Measurements from ENCODE around the gene BEND7.
"Not testable (repeated sequence)": the region's sequence is repeated elsewhere in the genome, so short reads cannot be mapped to it uniquely, and the experiment has no call there.

Gene BEND7

GRCh38 chr10:13412894-13413293 is 115.9 kb downstream of the BEND7 start:
- H3K27ac ChIP-seq, result no peak overlapping the region
- H3K4me3 ChIP-seq, result no peak overlapping the region
- TF ChIP-seq, protein P1, sequence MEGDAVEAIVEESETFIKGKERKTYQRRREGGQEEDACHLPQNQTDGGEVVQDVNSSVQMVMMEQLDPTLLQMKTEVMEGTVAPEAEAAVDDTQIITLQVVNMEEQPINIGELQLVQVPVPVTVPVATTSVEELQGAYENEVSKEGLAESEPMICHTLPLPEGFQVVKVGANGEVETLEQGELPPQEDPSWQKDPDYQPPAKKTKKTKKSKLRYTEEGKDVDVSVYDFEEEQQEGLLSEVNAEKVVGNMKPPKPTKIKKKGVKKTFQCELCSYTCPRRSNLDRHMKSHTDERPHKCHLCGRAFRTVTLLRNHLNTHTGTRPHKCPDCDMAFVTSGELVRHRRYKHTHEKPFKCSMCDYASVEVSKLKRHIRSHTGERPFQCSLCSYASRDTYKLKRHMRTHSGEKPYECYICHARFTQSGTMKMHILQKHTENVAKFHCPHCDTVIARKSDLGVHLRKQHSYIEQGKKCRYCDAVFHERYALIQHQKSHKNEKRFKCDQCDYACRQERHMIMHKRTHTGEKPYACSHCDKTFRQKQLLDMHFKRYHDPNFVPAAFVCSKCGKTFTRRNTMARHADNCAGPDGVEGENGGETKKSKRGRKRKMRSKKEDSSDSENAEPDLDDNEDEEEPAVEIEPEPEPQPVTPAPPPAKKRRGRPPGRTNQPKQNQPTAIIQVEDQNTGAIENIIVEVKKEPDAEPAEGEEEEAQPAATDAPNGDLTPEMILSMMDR (IDR thresholded peaks at IDR 0.05), result no peak
- DNase-seq (ENCODE audit: low spot score), result no peak

DNA sequence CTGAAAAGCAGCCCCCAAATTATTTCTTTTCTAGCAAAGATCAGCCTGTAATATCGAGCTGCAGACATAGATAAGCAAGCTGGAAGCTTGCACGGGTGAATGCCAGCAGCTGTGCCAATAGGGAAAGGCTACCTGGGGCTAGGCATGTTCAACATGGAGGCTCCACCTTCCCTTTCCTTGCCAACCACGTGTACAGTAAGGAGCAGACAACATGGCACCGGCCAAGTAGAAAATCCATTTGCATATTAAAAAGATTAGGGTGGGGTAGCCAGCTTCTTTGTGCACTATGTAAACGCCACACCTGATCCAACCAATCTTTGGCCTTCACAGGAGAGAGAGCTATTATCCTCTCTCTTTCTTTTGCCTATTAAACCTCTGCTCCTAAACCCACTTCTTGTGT is 124.0 kb downstream of the BEND7 start:
- TF ChIP-seq, protein P1 (IDR thresholded peaks at IDR 0.05), result no peak
- no peak overlapping the region for H3K27ac ChIP-seq
- H3K4me3 ChIP-seq, result no peak overlapping the region
- DNase-seq (ENCODE audit: low spot score), result no peak

DNA sequence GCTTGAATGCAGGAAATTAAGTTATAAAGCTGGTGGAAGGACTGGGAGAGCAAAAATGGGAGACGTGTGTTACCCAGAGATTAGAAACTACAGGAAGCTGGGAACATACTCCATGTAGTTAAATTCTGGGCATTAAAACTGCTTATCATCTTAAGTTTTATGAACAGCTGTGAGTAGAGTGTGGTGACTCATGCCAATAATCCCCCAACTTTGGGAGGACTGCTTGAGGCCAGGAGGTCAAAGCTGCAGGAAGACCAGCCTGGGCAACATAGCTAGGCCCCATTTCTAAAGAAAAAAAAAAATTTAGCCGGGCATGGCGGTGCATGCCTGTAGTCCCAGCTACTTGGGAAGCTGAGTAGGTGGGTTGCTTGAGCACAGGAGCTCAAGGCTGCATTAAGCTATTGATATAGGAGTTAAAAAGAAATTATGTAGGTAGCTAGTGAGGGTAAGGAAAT is 124.5 kb downstream of the BEND7 start:
- DNase-seq (ENCODE audit: low spot score), result no peak
- no peak overlapping the region for H3K27ac ChIP-seq
- TF ChIP-seq, protein P1 (IDR thresholded peaks at IDR 0.05), result no peak
- H3K4me3 ChIP-seq, result no peak overlapping the region

DNA sequence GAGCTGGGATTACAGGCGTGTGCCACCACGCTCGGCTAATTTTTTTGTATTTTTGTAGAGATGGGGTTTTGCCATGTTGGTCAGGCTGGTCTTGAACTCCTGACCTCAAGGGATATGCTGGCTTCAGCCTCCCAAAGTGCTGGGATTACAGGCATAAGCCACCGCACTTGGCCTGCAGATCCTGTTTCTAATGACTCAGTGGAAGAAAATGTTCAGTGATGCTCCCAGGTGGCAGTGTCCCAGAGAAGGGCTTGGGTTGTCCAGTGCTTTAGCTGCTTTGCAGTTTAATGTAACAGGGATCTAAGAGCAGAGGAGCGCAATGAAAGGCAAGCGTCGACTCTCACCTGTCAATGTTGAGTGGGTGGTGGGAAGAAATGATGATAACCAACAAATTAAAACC is 125.4 kb downstream of the BEND7 start:
- not testable (repeated sequence) for DNase-seq (ENCODE audit: low spot score); H3K27ac ChIP-seq; H3K4me3 ChIP-seq

GRCh38 chr10:13402021-13402420 is 126.8 kb downstream of the BEND7 start:
- no peak overlapping the region for H3K4me3 ChIP-seq
- TF ChIP-seq, protein P1 (IDR thresholded peaks at IDR 0.05), result no peak
- no peak for DNase-seq (ENCODE audit: low spot score)
- no peak overlapping the region for H3K27ac ChIP-seq

DNA sequence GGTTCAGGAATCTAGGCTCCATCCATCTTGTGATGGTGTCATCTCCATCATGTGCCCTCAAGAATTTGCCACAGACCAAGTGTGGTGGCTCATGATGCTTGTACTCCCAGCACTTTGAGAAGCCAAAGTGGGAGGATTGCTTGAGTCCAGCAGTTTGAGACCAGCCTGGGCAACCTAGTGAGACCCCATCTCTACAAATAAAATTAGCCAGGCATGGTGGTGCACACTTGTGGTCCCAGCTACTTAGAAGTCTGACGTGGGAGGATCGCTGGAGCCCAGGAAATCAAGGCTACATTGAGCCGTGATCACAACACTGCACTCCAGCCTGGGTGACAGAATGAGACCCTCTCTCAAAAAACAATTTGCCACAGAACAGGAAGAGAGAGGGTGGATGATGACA is 127.7 kb downstream of the BEND7 start:
- H3K27ac ChIP-seq, result no peak overlapping the region
- DNase-seq (ENCODE audit: low spot score), result no peak
- TF ChIP-seq, protein P1 (IDR thresholded peaks at IDR 0.05), result no peak
- H3K4me3 ChIP-seq, result no peak overlapping the region

DNA sequence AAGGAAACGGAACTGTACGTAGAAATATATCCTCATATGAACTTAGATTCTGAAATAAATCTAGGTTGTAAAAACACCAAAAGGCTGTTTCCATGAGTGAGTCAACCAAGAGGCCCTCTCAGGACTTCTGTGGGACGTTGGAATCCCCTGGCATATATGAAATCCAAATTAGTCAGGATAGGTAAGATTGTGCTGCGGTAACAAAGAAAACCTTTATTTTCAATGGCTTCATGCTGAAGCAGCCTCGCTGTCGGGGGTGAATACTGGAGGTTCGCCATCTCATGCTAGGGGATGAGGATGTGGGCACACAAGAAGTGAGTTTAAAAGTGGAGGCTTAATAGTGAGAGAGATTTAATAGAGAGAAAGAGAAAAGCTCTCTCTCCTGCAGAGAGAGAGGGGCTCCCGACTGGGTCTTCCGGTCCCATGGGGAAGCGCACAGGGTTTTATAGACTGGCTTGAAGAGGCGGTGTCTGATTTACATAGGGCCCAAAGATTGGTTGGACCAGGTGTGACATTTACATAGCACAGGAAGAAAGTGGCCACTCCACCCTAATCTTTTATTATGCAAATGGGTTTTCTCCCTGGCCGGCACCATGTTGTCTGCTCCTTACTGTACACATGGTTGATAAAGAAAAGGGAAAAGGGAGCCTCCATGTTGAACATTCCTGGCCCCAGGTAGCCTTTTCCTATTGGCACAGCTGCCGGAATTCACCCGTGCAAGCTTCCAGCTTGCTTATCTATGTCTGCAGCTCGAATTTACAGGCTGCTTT is 128.4 kb downstream of the BEND7 start:
- no peak for DNase-seq (ENCODE audit: low spot score)
- H3K27ac ChIP-seq, result no peak overlapping the region
- TF ChIP-seq, protein P1 (IDR thresholded peaks at IDR 0.05), result no peak
- H3K4me3 ChIP-seq, result no peak overlapping the region

Measured in coronary artery (tissue), 2 donors.